Transverse colon (tissue), 4 donors: ENCODE data around the gene CDH22. TPM values are rescaled to one million over a fixed set of nuclear protein-coding genes. Genes with fewer than 3 reads are reported as not detected.

Experiments used
- DNase-seq: peaks from one replicate; pipeline ENCODE4 v3.0.0-alpha.2; 2019
- H3K27ac ChIP-seq, 4 donors: fragments of 200-600 bp; sonication (generic); 2 replicates each; pipeline ENCODE4 v1.5.1; 2016 to 2018; ENCODE audit warnings: inconsistent platforms in 4 of 4
- H3K27me3 ChIP-seq: fragments of 200-600 bp; sonication (generic); 2 replicates; pipeline ENCODE4 v1.5.1; 2017; ENCODE audit warnings: inconsistent platforms
- H3K36me3 ChIP-seq, 4 donors: fragments of 200-600 bp; sonication (generic); 2 replicates each; pipeline ENCODE4 v1.5.1; 2017 to 2019; ENCODE audit warnings: inconsistent platforms in 4 of 4
- H3K4me1 ChIP-seq, 4 donors: fragments of 200-600 bp; sonication (generic); 2 replicates each; pipeline ENCODE4 v1.5.1; 2017 to 2020; ENCODE audit warnings: inconsistent platforms in 4 of 4
- H3K4me3 ChIP-seq, 4 donors: fragments of 200-600 bp; sonication (generic); 1 replicate in 1 of 4; 2 replicates in 3 of 4; pipeline versions ENCODE4 v1.5.1 to v1.6.1; 2017 to 2019; ENCODE audit warnings: inconsistent platforms in 4 of 4
- H3K9me3 ChIP-seq, 2 donors: fragments of 200-600 bp; sonication (generic); 2 replicates each; pipeline ENCODE4 v1.5.1; 2017 to 2019; ENCODE audit warnings: inconsistent platforms in 2 of 2
- EP300 ChIP-seq: sonication (generic); formaldehyde crosslinking; IDR thresholded peaks from one replicate; pipeline ENCODE4 v1.6.1; 2017; ENCODE audit warnings: antibody characterized with exemption, low read depth
- POLR2A ChIP-seq: fragments of 450-650 bp; IDR thresholded peaks from one replicate; pipeline ENCODE4 v1.6.1; 2016; ENCODE audit warnings: antibody characterized with exemption, mild to moderate bottlenecking, moderate library complexity
- POLR2AphosphoS5 ChIP-seq, 3 donors: sonication (generic); formaldehyde crosslinking; IDR thresholded peaks; one replicate each; pipeline ENCODE4 v1.6.1; 2016; ENCODE audit warnings: antibody characterized with exemption in 3 of 3
- WGBS, 2 donors: methylation state at CpG; one replicate each; pipeline ENCODE4 v1.1.5; 2018; ENCODE audit warnings: low coverage in 1 of 2; 5-methylcytosine and 5-hydroxymethylcytosine counted together
- in situ Hi-C, 4 donors: fragments of 200-750 bp; cut with MboI; loops; one replicate each; pipeline versions ENCODE4 v1.15.0 to v1.15.1; 2017; ENCODE audit warnings: low sequenced_read_pairs in 3 of 4, low pct_ligation_motif_present in 1 of 4, low pct_unique_long_range_greater_than_20kb in 1 of 4
- intact Hi-C: fragments of 100-400 bp; cut with DNase I; formaldehyde crosslinking; loops from one replicate; pipeline ENCODE4 v1.15.1; 2023; ENCODE audit warnings: low total_unique reads
- total RNA-seq, 4 donors: library from RNA; depleted of rRNA; stranded (reverse); fragments of >200 nt; gene quantifications; one replicate each; pipeline ENCODE4 v1.1.0, GENCODE V29; 2016
- TF ChIP-seq, protein P1 (sequence below), 5 experiments: fragments of 200-600 bp in 3 of 5; fragments of 450-650 bp in 2 of 5; sonication (generic) in 3 of 5; IDR thresholded peaks; 1 replicate in 2 of 5; 2 replicates in 3 of 5; pipeline ENCODE4 v1.5.1; 2016 to 2017; ENCODE audit warnings: antibody characterized with exemption in 5 of 5, inconsistent platforms in 3 of 5, mild to moderate bottlenecking in 2 of 5, moderate library complexity in 1 of 5

Gene CDH22
- total RNA-seq, 4 donors from 2014 or later: not detected

DNA sequence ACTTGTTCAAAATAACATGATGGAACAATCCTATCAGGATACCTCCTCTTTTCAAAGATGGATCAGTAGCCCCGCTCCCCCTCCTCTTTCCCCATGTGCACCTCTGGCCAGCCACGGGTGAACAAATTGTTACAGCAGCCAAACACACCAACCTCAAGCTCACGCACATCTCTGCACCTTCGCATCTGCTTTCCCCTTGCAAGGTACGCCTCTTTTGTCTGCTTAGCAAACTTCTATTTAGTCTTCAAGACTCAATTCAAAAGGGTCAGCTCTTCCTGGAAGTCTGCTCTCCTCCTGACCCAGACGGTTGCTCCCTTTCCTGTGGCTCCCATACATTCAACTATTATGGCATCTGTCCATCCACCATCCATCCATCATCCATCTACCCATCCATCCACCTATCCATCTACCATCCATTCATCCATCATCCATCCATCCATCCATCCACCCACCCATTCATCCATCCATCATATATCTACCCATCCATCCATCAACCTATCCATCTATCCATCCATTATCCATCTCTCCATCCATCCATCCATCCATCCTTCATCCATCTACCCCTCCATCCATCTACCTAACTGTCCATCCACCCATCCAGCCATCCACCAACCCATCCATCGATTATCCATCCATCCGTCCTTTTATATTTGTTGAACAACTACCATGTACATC, 36.3 kb upstream of the CDH22 start:
- 58 to 84% methylated on average over 7 to 8 of the region's 8 CpGs for WGBS, 2 donors
- Histone ChIP-seq H3K4me1 (peaks cover 0 to 14% (median 4%) of the 10 kb centered on the region in 4 donors), H3K36me3 (no peaks in the 10 kb centered on the region), H3K4me3 (no peak overlapping the region), H3K27me3 (peaks cover 34% of the 10 kb centered on the region), H3K27ac (no peak overlapping the region), H3K9me3 (no peaks in the 10 kb centered on the region)
- intact Hi-C loops: loop anchor here (10.0 kb wide), 1 partner anchor 210 kb away; no protein-coding TSS in a partner anchor
- no peak for TF ChIP-seq POLR2A
- no peak for TF ChIP-seq EP300
- no peak for TF ChIP-seq POLR2AphosphoS5 (IDR thresholded peaks at IDR 0.05)
- TF ChIP-seq, protein P1, sequence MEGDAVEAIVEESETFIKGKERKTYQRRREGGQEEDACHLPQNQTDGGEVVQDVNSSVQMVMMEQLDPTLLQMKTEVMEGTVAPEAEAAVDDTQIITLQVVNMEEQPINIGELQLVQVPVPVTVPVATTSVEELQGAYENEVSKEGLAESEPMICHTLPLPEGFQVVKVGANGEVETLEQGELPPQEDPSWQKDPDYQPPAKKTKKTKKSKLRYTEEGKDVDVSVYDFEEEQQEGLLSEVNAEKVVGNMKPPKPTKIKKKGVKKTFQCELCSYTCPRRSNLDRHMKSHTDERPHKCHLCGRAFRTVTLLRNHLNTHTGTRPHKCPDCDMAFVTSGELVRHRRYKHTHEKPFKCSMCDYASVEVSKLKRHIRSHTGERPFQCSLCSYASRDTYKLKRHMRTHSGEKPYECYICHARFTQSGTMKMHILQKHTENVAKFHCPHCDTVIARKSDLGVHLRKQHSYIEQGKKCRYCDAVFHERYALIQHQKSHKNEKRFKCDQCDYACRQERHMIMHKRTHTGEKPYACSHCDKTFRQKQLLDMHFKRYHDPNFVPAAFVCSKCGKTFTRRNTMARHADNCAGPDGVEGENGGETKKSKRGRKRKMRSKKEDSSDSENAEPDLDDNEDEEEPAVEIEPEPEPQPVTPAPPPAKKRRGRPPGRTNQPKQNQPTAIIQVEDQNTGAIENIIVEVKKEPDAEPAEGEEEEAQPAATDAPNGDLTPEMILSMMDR (IDR thresholded peaks at IDR 0.05): no peak
- no peak for DNase-seq
- in situ Hi-C loops: no loop called here

DNA sequence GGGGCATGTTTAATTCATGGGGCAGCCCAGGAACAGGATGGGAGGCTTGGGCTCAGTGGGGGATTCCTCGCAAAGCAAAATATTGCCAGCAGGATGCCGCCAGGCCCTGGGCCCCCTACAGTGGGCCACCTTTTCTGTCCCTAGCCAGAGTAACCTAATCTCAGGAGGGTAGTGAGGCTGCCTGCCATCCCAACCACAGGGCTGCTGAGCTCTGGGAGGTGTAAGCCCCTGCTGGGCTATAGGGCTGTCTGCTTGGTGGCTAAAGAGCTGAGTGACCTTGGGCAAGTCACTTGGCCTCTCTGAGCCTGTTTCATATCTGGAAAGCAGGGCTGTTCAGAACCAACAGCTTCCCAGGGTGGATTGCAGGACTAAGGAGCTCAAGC, 35.7 kb upstream of the CDH22 start:
- no peaks in the 10 kb centered on the region for H3K9me3 ChIP-seq
- WGBS, 2 donors: 60 to 71% methylated on average over 1 to 2 of the region's 2 CpGs
- in situ Hi-C loops (no loop called here), intact Hi-C loops (loop anchor here (10.0 kb wide), 1 partner anchor 209 kb away; no protein-coding TSS in a partner anchor)
- H3K27ac ChIP-seq: no peak overlapping the region
- H3K27me3 ChIP-seq: peaks cover 41% of the 10 kb centered on the region
- TF ChIP-seq POLR2A (no peak), POLR2AphosphoS5 (IDR thresholded peaks at IDR 0.05) (no peak), EP300 (no peak)
- TF ChIP-seq, protein P1 (IDR thresholded peaks at IDR 0.05): no peak
- no peak for DNase-seq
- H3K36me3 ChIP-seq: no peaks in the 10 kb centered on the region
- no peak overlapping the region for H3K4me3 ChIP-seq
- peaks cover 0 to 7% (median 3%) of the 10 kb centered on the region in 4 donors for H3K4me1 ChIP-seq

DNA sequence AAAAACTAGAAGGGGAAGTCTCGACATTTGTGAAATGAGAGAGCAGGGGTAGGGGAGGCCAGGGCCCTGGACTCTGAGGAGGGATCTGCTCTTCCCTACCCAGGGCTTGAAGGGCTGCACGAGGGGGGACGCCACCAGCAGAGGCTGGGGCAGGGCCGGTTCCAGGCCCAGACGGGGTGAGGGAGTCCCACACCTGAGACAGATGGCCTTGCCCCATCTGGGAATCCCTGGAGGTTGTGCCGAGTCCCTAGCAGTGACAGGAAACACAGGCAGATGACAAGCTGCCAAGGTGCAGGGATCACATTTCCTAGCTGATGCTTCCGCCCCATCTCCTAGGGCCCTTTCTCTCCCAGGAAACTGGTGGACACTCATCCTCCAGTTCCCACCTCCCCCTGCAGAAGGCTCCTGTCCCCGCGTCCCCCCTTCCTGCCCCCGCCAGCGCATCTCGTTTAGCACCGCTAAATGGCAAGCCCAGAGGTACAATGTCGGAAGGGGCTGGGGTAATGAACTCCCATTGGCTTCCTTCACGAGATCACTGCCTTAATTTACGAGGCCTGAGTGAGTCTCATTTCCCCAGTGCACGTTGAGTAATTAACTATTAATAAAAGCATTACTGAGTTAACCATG, 35.2 kb upstream of the CDH22 start:
- Histone ChIP-seq H3K36me3 (no peaks in the 10 kb centered on the region), H3K4me3 (no peak overlapping the region), H3K27me3 (peaks cover 46% of the 10 kb centered on the region), H3K4me1 (peaks cover 0 to 4% (median 2%) of the 10 kb centered on the region in 4 donors), H3K27ac (no peak overlapping the region), H3K9me3 (no peaks in the 10 kb centered on the region)
- in situ Hi-C loops (no loop called here), intact Hi-C loops (loop anchor here (10.0 kb wide), 1 partner anchor 209 kb away; no protein-coding TSS in a partner anchor)
- 8% methylated on average over 17 of the region's 17 CpGs; no CpG with 5 or more reads in 1 of the 2 donors for WGBS, 2 donors
- TF ChIP-seq, protein P1 (IDR thresholded peaks at IDR 0.05): no peak
- no peak for TF ChIP-seq EP300
- TF ChIP-seq POLR2A: no peak
- TF ChIP-seq POLR2AphosphoS5 (IDR thresholded peaks at IDR 0.05): no peak
- DNase-seq: no peak

DNA sequence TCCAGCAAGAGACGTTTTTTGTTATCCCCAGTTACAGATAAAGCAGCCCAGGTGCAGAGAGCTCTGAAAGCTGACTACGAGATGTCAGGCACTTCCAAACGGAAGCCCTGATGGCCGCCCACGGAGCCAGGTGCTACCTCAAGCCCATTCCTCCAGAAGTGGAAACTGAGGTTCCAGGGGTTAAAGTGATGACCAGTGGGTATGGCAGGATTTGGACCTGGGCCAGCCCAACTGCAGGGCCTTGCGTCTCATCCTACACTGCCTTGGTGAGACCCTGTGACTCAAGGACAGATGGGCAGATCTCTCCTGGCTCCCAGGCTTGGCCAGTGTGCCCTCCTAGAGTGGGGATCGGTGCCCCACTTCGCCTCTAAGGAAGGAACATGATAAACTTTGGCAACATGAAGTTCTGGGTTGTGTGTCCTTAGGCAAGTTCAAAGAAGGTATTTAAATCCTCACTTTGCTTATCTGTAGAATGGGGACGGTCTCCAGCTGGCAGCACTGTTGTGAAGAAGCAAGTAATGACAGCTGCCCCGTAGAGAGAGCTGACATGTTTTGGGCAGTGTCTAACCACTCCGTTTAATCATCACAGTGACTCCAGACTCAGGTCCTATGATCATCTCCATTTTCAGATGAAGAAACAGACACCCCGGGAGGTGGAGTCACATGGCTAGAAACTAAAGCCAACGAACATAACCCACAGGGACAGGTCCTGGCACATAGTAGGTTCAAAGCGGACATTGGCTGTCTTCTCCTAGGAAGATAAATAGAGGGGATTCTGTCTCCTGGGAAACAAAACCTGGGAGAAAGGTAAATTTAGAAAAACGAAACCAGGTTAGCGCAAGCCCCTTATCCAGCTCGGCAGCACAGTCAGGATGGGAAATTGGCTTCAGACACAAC, 34.4 kb upstream of the CDH22 start:
- DNase-seq: no peak
- H3K4me1 ChIP-seq: peaks cover 0 to 3% (median 1%) of the 10 kb centered on the region in 4 donors
- intact Hi-C loops: loop anchor here (10.0 kb wide), 1 partner anchor 208 kb away; no protein-coding TSS in a partner anchor
- no peaks in the 10 kb centered on the region for H3K36me3 ChIP-seq
- no peak overlapping the region for H3K4me3 ChIP-seq
- in situ Hi-C loops: no loop called here
- 40 to 50% methylated on average over 2 to 17 of the region's 17 CpGs for WGBS, 2 donors
- no peak overlapping the region for H3K27ac ChIP-seq
- TF ChIP-seq POLR2AphosphoS5 (IDR thresholded peaks at IDR 0.05) (no peak), EP300 (no peak), POLR2A (no peak)
- TF ChIP-seq, protein P1 (IDR thresholded peaks at IDR 0.05): no peak
- H3K27me3 ChIP-seq: peaks cover 52% of the 10 kb centered on the region
- no peaks in the 10 kb centered on the region for H3K9me3 ChIP-seq
